ENCODE data around the gene BSG. TPM values are rescaled to one million over a fixed set of nuclear protein-coding genes. Genes with fewer than 3 reads are reported as not detected.

Gene BSG
- total and polyA plus RNA-seq, 9 of the 15 experiments (the other 6 are each of a cell fraction or from before 2014, with no cell fraction given), result 4.6 to 495 (median 187) TPM

- no TSS peak for BruUV-seq (replicated peaks)
- intact Hi-C loops (cut with micrococcal nuclease), result loop anchor here (10.0 kb wide), 1 partner anchor 52 kb away; the partner anchor contains the start of gene HCN2
- Histone ChIP-seq H3K27me3 (ENCODE audit: control insufficient read depth in 2 of 2, insufficient read depth in 2 of 2, low read length in 2 of 2) (no peaks in the 10 kb centered on the region), H3K9ac (ENCODE audit: insufficient read depth in 1 of 2, low read depth in 2 of 2, low read length in 2 of 2) (peak overlapping the region; percentile 83 to 99), H4K20me1 (replicated peaks; ENCODE audit: control insufficient read depth, insufficient read depth, low read length) (peaks cover 16% of the 10 kb centered on the region), H3K36me3 (ENCODE audit: control insufficient read depth, insufficient read depth, low read length) (peaks cover 41% of the 10 kb centered on the region; the same call in 1 of the 3 replicates), H3K9me3 (replicated peaks; ENCODE audit: control insufficient read depth, insufficient read depth, low read depth, low read length) (peaks cover 4% of the 10 kb centered on the region), H3K4me2 (ENCODE audit: insufficient read depth, low read length) (peak overlapping the region; percentile 86), H3K9me1 (ENCODE audit: control insufficient read depth, insufficient read depth, low read length) (peaks cover 6% of the 10 kb centered on the region), H3K4me3 (peak overlapping the region; percentile 97), H3K4me1 (replicated peaks in 1 of 2; ENCODE audit: control insufficient read depth in 2 of 2, insufficient read depth in 2 of 2, low read length in 2 of 2) (peaks cover 9 to 85% of the 10 kb centered on the region in 2 experiments; a peak in 4 of 5 replicates), H2AFZ (ENCODE audit: low read depth, low read length) (no peak overlapping the region; the same call in 1 of the 2 replicates), H3K27ac (ENCODE audit: extremely low read depth, low read depth, low read length) (peak overlapping the region; percentile 87), H3K79me2 (ENCODE audit: control insufficient read depth, insufficient read depth, low read length) (peaks cover 49% of the 10 kb centered on the region)
- ChIA-PET POLR2A (interaction anchor here (0.6 to 2.8 kb wide), 16 partner anchors 8 to 373 kb away, joined by 3 to 12 read pairs (median 6); partner anchors contain the start of gene BSG), CTCF (ENCODE audit: low intra/inter-chr PET ratio) (no interaction called here)
- FAIRE-seq (peak; percentile 93), DNase-seq (ENCODE audit: extremely low read depth in 1 of 4, low spot score in 3 of 4) (peak in 3 of 4 experiments; percentile 50 to 90 (median 72)), ATAC-seq (peak; percentile 66)
- in situ Hi-C loops (cut with MboI), result no loop called here
- under 1% methylated on average over 43 of the region's 47 CpGs for WGBS (ENCODE audit: insufficient coverage, low coverage, missing lambda C conversion rate)
- TF ChIP-seq ARID4B (CRISPR knock-in tag; IDR thresholded peaks at IDR 0.05) (peak; percentile 63), ELF4 (CRISPR knock-in tag; IDR thresholded peaks at IDR 0.05) (no peak), NFIC (IDR thresholded peaks at IDR 0.05) (peak; percentile 50; the same call in 1 of the 2 replicates), ZNF586 (CRISPR knock-in tag; conservative IDR thresholded peaks at IDR 0.05) (no peak), FOXK1 (CRISPR knock-in tag; IDR thresholded peaks at IDR 0.05; ENCODE audit: borderline replicate concordance) (no peak), KDM2B (CRISPR knock-in tag; IDR thresholded peaks at IDR 0.05) (no peak), ZNF280B (CRISPR knock-in tag; IDR thresholded peaks at IDR 0.05) (no peak), POLR2G (IDR thresholded peaks at IDR 0.05; ENCODE audit: low read depth, low read length) (peak; percentile 63), HCFC1 (IDR thresholded peaks at IDR 0.05; ENCODE audit: low read depth, low read length) (no peak), MTA1 (IDR thresholded peaks at IDR 0.05; ENCODE audit: borderline replicate concordance) (no peak), PRDM10 (IDR thresholded peaks at IDR 0.05; ENCODE audit: partially characterized antibody) (peak; percentile 30)
Observed at GRCh38 chr19:532561-533363, 39.6 kb upstream of the BSG start.
